NCI-H1694 treated with DMSO at 0.1 percent for 48 hours (cell line): ENCODE data around the gene FXYD3.
A peak's percentile ranks its signal among the peaks of the same experiment; 100 is the strongest.
"Not testable (repeated sequence)": the region's sequence is repeated elsewhere in the genome, so short reads cannot be mapped to it uniquely, and the experiment has no call there.

Experiments
- DNase-seq: peaks from one replicate; lab custom pipeline; 2025; lab: John Stamatoyannopoulos, UW

The FXYD3 gene

DNA sequence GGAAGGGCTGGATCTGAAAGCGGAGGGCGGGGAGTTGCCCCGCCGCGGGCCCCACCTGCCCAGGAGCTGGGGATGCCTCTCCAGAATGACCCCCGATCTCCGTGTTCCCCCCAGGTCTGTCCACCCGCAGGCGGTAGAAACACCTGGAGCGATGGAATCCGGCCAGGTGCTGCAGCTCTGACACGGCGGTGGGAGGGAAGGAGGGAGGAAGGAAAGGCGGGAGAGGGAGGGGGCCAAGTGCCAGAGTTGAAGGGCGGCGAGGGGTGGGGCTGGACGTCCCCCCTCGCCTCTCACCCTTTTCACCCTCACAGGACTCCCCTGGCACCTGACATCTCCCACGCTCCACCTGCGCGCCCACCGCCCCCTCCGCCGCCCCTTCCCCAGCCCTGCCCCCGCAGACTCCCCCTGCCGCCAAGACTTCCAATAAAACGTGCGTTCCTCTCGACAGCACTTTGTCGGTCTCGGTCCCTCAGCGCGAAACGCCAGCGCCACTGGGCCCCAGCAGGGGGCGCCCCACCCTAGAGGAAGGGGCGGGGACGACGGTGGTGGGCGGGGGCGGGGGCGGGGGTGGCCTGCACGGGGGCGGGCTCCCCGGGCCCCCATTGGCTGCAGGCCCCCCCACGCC, 27.1 kb downstream of the FXYD3 start:
- DNase-seq: peak; percentile 61

GRCh38 chr19:35143231-35143715, 27.6 kb downstream of the FXYD3 start, which contains the start of gene FXYD7:
Gene FXYD7 (plus strand): TSS chr19:35143255. CDS start chr19:35143334, 79 bp downstream.
- no peak for DNase-seq

- peak; percentile 11 for DNase-seq
These were observed 28.2 kb downstream of the FXYD3 start for GRCh38 chr19:35143818-35144217.

GRCh38 chr19:35144259-35144599, 28.6 kb downstream of the FXYD3 start:
- DNase-seq: no peak

GRCh38 chr19:35144600-35145436, 29.2 kb downstream of the FXYD3 start:
- no peak for DNase-seq

DNA sequence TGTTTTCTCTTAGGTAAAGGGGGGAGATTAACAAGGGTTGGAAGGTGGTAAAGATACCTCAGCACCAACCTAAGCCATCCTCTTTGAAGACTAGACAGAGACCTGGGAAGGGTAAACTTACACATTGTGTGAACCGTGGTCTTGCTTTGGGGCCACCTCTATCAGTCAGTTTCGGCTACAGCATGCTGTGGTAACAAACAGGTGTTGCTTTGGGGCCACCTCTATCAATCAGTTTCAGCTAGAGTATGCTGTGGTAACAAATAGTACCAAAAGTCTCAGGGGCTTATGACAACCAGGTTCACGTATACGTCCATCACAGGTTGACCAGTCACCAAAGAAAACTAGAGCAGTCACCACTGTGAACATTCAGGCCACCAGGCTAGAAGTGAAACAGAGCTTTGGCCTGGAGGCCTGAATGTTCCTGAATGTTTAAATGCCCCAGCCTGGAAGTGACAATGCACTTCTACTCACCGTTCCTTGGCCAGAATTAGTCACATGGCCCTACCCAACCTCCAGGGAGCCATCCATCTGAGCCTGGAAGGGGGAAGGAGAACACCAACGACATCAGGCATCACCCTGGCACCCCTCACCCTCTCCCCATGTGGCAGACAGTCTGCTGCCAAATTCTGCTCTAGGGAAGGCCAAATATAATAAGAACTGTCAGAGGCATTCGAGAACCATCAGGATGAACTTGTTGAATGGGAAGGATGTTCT, 31.3 kb downstream of the FXYD3 start:
- no peak for DNase-seq

- no peak for DNase-seq
These were observed 33.8 kb downstream of the FXYD3 start for GRCh38 chr19:35149463-35149862.

GRCh38 chr19:35150445-35150844, 34.8 kb downstream of the FXYD3 start:
- DNase-seq: no peak

DNA sequence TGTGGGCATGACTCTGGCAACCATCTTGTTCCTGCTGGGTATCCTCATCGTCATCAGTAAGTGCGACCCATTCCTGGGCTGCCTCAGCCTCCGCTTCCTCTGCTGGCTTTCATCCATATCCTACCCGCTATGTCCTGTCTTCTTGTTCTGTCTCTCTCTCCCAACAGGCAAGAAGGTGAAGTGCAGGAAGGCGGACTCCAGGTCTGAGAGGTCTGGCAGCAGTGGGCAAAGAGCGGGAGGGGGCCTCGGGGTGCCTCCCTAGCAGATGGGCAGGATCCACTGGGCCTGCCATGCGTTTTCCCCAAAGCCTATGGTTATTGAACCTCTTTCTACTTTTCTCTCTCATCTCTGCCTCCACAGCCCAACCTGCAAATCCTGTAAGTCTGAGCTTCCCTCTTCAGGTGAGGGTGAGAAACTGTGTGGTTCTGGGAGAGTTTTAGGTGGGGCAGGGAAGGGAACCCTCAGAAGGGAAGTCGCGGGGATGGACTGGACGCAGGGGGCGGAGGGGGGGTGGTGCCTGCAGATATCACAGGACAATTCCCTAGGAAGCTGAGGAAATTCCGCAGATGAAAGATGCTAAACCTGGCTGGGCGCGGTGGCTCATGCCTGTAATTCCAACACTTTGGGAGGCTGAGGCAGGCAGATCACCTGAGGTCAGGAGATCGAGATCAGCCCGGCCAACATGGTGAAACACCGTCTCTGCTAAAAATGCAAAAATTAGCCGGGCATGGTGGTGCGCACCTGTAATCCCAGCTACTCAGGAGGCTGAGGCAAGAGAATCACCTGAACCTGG, 35.8 kb downstream of the FXYD3 start:
- DNase-seq: no peak

DNA sequence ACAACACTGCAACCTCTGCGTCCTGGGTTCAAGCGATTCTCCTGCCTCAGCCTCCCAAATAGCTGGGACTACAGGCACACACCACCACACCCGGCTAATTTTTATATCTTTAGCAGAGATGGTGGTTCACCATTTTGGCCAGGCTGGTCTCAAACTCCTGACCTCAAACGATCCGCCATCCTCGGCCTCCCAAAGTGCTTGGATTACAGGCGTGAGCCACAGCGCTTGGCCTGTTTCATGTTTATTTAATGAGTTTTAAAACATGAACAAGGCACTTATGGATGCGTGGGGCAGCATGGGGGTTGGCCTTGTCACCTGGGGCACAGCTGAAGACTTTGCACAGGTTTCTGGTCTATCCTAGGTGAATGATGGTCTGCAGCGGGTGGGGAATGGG, 37.5 kb downstream of the FXYD3 start:
- DNase-seq: not testable (repeated sequence)

DNA sequence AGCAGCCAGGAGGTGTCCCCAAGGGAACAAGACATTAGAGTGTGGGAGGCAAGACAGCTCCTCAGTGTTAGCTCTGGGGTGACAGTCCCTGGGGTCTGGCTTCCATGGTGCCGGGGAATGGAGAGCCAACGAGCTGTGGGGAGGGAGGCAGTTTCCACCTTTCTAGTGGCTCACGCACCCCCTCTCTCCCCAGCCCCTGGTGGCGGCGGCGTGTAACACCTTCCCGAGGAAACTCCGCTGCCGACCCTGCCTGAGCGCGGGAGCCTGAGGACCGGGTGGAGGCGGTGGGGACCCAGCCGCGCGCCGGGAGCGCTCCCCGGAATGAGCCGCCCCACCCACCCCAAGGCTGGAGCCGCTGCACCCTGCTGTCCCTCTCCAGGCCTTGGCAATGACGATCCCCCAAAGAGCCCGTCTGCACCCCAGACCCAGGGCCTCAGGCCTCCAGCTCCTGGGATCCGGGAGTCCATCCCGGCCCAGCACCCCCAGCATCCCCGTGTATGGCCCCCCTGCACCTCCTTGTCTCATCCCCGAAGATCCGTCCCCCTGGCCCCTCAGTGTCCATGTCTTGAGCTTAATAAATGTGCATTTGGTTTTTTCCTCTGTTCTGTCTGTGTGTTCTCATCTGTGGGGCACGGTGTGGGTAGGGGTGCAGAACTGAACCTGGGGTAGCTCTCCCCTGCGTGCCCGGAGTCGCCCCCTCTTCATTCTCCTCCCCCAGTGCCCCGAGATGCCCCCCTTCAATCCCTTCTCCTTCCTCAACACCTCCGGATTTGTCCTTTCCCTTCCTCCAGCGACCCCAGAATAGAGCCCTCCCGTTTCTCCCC, 38.3 kb downstream of the FXYD3 start:
- peak; percentile 34 for DNase-seq

- DNase-seq: peak; percentile 17
These were observed 39.1 kb downstream of the FXYD3 start, which contains the start of gene FXYD5 for GRCh38 chr19:35154525-35155406. Gene FXYD5 (plus strand): TSS chr19:35154735. CDS start chr19:35155551, 816 bp downstream.

- DNase-seq: no peak
These were observed 39.8 kb downstream of the FXYD3 start for GRCh38 chr19:35155441-35155840.

- no peak for DNase-seq
These were observed 40.5 kb downstream of the FXYD3 start for GRCh38 chr19:35155981-35156672.

- no peak for DNase-seq
These were observed 41.0 kb downstream of the FXYD3 start for GRCh38 chr19:35156673-35157014.

GRCh38 chr19:35157431-35157830, 41.8 kb downstream of the FXYD3 start:
- DNase-seq: no peak

- no peak for DNase-seq
These were observed 44.0 kb downstream of the FXYD3 start for GRCh38 chr19:35159606-35160005.

DNA sequence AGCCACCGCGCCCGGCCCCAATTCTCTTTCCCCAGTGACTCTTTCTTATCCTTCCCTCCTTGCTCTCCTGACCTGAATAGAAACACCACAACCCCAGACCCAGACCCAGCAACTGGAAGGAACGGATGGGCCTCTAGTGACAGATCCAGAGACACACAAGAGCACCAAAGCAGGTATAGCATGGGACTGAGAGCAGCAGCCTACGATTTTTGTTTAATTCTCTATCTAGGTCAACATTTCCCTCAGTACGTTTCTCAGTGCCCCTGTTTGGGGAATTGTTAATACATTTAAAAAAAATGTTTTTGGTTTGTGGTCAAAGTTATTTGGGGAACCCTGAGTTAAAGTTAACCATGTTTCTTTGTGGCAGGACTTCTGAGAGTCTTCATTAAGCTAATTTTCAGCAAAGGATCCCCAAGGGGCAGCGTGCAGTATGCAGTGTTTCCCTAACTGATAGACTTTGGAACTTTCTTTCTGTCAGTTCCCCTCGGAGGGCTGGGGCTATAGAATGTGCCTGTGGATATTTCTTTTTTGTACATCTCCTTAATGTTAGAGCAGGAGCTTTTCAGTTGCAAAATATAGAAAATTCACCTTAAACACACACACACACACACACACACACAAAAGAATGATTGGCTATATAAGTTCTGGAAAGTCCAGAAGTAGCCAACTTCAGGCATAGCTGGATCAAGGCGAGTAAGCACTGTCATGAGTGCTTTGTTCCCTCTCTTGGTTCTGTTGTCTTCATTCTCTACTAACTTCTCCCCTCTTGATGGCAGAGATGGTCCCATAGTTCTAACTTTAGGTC, 45.2 kb downstream of the FXYD3 start:
- DNase-seq: no peak

- no peak for DNase-seq
These were observed 45.8 kb downstream of the FXYD3 start for GRCh38 chr19:35161434-35161743.
